Activated B cell treated with CpG ODN at 0.5 μM for 24 hours (primary cell): ENCODE data around the gene C1orf116. TPM values are rescaled to one million over a fixed set of nuclear protein-coding genes. Genes with fewer than 3 reads are reported as not detected.

ENCODE experiments used
- ATAC-seq: fragments of 200-7000 bp; cut with Tn5 transposase; one replicate; pipeline ENCODE4 v1.10.0; 2021; ENCODE audit warnings: low read depth, mild to moderate bottlenecking, moderate library complexity
- CTCF ChIA-PET: fragments of 350-600 bp; sonication (Branson Sonifier 250); formaldehyde crosslinking; loops from one replicate; lab custom pipeline; 2021; ENCODE audit warnings: antibody characterized with exemption; lab: Charles Lee
- POLR2A ChIA-PET: fragments of 350-600 bp; sonication (Branson Sonifier 250); formaldehyde crosslinking; loops from one replicate; lab custom pipeline; 2021; ENCODE audit warnings: antibody characterized with exemption; lab: Charles Lee
- DNase-seq: peaks from one replicate; pipeline ENCODE4 v3.0.0; 2022
- H3K27ac Mint-ChIP-seq: one replicate; pipeline ENCODE4 v1.8.0; 2020; ENCODE audit warnings: mixed read lengths
- H3K27me3 Mint-ChIP-seq: one replicate; pipeline ENCODE4 v1.8.0; 2021; ENCODE audit warnings: mixed read lengths
- H3K36me3 Mint-ChIP-seq: one replicate; pipeline ENCODE4 v1.8.0; 2021; ENCODE audit warnings: low read depth, mixed read lengths
- H3K4me1 Mint-ChIP-seq: one replicate; pipeline ENCODE4 v1.8.0; 2021; ENCODE audit warnings: mixed read lengths
- H3K4me3 Mint-ChIP-seq: one replicate; pipeline ENCODE4 v1.8.0; 2020; ENCODE audit warnings: mild to moderate bottlenecking, mixed read lengths
- H3K9me3 Mint-ChIP-seq: one replicate; pipeline ENCODE4 v1.8.0; 2020; ENCODE audit warnings: mixed read lengths
- intact Hi-C: fragments of 100-400 bp; cut with micrococcal nuclease; formaldehyde crosslinking; loops from one replicate; pipeline ENCODE4 v1.15.1; 2024
- total RNA-seq: library from RNA; stranded (reverse); gene quantifications from 2 replicates; pipeline ENCODE4 v1.2.3, GENCODE V29; 2022
- TF ChIP-seq, protein P1 (sequence below): fragments of 200-600 bp; IDR thresholded peaks from one replicate; pipeline ENCODE4 v1.8.0; 2022; ENCODE audit warnings: antibody characterized with exemption, mild to moderate bottlenecking

C1orf116 gene
- total RNA-seq, 1 donor from 2014 or later = 0.09 TPM

DNA sequence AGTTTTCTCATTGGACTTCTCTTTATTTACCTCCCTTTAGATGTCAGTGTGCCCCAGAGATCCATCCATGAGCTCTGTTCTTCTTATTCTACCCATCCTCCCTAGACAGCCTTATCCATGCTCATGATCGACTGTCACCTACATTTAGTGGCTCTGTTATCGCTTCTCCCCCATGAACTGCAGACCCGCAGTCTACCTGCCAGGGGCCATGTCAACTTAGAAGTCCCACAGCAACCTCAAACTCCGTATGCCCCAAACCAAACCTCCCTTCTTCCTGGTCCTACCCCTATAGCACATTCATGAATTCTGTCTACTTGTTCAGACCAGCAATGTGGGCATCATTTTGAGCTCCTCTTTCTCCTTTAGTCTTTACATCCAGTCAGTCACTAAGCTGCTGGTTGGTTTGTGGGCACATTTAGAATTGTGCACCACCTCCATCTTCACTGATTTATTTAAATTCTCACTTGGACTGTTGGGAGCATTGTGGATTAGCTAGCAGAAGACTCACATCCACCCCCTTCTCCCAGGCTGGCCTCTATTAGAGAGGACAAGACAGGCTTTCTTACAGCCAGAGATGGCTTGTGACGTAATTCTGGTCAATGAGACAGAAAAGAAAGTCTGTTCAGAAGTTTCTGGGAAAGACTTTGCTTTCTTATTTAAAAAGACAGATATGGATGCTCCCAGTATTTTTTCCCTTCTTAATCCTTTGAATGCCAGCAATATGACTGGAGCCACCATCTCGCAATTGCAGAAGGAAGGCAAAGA lies 19.1 kb downstream of the C1orf116 start:
- Mint-ChIP-seq H3K4me1 (no peaks in the 10 kb centered on the region), H3K4me3 (no peak overlapping the region), H3K9me3 (no peaks in the 10 kb centered on the region), H3K27ac (no peak overlapping the region), H3K27me3 (peaks cover 17% of the 10 kb centered on the region), H3K36me3 (no peaks in the 10 kb centered on the region)
- DNase-seq = no peak
- intact Hi-C loops = no loop called here
- CTCF ChIA-PET = no interaction called here
- POLR2A ChIA-PET = no interaction called here
- TF ChIP-seq, protein P1, sequence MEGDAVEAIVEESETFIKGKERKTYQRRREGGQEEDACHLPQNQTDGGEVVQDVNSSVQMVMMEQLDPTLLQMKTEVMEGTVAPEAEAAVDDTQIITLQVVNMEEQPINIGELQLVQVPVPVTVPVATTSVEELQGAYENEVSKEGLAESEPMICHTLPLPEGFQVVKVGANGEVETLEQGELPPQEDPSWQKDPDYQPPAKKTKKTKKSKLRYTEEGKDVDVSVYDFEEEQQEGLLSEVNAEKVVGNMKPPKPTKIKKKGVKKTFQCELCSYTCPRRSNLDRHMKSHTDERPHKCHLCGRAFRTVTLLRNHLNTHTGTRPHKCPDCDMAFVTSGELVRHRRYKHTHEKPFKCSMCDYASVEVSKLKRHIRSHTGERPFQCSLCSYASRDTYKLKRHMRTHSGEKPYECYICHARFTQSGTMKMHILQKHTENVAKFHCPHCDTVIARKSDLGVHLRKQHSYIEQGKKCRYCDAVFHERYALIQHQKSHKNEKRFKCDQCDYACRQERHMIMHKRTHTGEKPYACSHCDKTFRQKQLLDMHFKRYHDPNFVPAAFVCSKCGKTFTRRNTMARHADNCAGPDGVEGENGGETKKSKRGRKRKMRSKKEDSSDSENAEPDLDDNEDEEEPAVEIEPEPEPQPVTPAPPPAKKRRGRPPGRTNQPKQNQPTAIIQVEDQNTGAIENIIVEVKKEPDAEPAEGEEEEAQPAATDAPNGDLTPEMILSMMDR = no peak
- no peak for ATAC-seq

DNA sequence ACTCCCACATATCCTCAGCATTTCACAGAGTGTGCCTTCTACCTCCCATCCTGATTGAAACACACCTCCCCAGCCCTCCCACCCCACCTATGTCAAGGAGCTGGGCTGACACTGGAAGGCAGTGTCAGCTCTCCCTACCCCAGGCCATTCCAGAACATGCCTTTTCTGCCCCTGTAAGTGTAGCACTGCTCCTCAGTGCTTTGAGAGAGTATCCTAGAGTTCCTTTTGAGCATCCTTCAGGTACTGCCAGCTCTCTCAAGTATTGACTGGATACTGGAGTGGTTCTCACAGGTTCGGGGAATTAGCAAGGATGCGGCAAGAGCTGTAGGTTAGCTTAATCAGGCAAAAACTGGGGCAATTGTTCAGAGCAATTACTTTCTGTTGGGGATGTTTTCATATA lies 21.8 kb downstream of the C1orf116 start:
- TF ChIP-seq, protein P1 = no peak
- ATAC-seq (no peak), DNase-seq (no peak)
- intact Hi-C loops = no loop called here
- Mint-ChIP-seq H3K4me3 (no peak overlapping the region), H3K27me3 (peaks cover 22% of the 10 kb centered on the region), H3K27ac (no peak overlapping the region), H3K4me1 (no peaks in the 10 kb centered on the region), H3K36me3 (no peaks in the 10 kb centered on the region), H3K9me3 (no peaks in the 10 kb centered on the region)
- ChIA-PET POLR2A (no interaction called here), CTCF (no interaction called here)

DNA sequence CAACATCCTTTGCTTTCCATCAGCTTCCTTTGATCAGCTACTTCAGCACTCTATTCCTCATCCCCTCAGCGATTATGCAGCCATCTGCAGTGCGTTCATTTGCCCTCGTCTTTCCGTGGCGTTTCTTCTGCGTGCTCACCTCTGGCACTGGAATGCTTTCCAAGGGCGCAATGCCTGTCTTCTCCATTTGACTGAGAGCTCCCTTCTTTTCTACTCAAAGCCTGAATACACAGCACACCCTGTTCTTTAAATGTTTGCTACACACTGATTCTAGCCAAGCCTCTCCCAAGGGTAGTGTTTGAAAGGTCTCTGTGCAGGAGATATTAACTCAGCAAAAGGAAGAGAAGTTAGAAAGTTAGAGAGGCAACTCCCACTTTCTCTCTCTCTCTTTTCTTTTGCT lies 22.6 kb downstream of the C1orf116 start:
- CTCF ChIA-PET = no interaction called here
- peaks cover 25% of the 10 kb centered on the region for H3K27me3 Mint-ChIP-seq
- ATAC-seq (no peak), DNase-seq (no peak)
- no peak overlapping the region for H3K27ac Mint-ChIP-seq
- intact Hi-C loops = loop anchor here (5.0 kb wide), 1 partner anchor 67 kb away; no protein-coding TSS in a partner anchor
- H3K36me3 Mint-ChIP-seq = no peaks in the 10 kb centered on the region
- TF ChIP-seq, protein P1 = no peak
- no peaks in the 10 kb centered on the region for H3K9me3 Mint-ChIP-seq
- POLR2A ChIA-PET = no interaction called here
- H3K4me1 Mint-ChIP-seq = no peaks in the 10 kb centered on the region
- no peak overlapping the region for H3K4me3 Mint-ChIP-seq

DNA sequence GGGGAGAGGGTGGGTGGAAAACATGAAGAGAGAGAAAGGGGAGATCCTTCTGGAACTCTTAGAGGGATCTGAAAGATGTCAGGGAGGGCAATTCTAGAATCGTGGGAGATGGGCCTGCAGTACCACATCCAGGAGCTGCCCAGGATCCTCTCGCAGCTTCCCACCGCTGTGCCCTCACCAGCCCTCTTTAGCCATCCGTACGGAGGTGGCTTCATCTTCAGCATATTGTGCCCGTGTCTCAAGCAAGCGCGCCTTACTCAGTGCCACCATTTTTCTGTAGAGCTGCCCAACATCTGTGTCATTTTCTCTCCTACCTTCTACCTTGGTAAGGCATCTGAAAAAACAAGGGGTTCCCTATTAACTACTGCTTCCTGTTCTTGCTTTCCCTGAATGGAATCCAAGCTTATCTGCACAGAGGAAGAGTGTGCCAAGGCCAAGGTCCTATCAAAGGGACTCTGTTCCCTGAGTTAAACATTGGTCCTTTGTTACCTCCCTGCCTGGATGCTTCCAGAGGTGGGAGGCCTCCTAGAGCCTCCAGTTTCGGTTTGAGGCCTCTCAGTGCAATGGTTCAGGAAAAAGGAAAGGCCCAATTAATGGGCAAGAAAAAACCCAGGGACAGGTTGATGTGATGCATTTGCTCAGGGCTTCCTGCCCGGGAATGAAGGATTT lies 23.2 kb downstream of the C1orf116 start:
- no peak for DNase-seq
- Mint-ChIP-seq H3K9me3 (no peaks in the 10 kb centered on the region), H3K36me3 (no peaks in the 10 kb centered on the region), H3K4me1 (peaks cover 2% of the 10 kb centered on the region), H3K27ac (no peak overlapping the region), H3K4me3 (no peak overlapping the region), H3K27me3 (peaks cover 25% of the 10 kb centered on the region)
- intact Hi-C loops = loop anchor here (5.0 kb wide), 1 partner anchor 68 kb away; no protein-coding TSS in a partner anchor
- ATAC-seq = no peak
- TF ChIP-seq, protein P1 = no peak
- ChIA-PET CTCF (no interaction called here), POLR2A (no interaction called here)

DNA sequence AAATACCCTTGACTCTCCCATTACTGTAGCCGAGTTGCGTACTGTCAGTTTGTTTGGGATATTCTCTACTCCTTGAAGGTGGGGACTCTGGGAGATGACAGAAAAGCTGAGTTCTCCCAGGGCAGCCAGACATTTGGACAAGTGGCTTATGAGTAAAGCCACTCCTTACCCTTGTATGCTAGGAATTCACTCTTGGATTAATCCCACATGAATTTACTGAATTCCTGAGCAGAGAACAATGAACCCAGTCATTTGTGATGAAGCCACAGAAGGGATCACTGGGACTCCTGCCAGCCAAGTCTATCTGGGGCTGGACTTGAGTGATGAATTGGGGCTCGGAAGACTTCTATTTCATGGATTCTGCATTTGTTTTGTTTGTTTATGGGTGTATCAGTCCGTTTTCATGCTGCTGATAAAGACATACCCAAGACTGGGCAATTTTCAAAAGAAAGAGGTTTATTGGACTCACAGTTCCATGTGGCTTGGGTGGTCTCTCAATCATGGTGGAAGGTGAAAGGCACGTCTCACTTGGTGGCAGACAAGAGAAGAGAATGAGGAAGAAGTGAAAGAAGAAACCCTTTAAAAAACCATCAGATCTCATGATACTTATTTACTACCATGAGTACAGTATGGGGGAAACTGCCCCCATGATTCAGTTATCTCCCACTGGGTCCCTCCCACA lies 25.1 kb downstream of the C1orf116 start:
- no peaks in the 10 kb centered on the region for H3K9me3 Mint-ChIP-seq
- intact Hi-C loops = loop anchor here (5.0 kb wide), 1 partner anchor 70 kb away; no protein-coding TSS in a partner anchor

More for the DNA sequence above, 25.1 kb downstream of the C1orf116 start:
- CTCF ChIA-PET = no interaction called here
- ATAC-seq = no peak
- peaks cover 2% of the 10 kb centered on the region for H3K4me1 Mint-ChIP-seq
- peaks cover 20% of the 10 kb centered on the region for H3K27me3 Mint-ChIP-seq
- DNase-seq = no peak
- H3K36me3 Mint-ChIP-seq = no peaks in the 10 kb centered on the region
- TF ChIP-seq, protein P1 = no peak
- H3K4me3 Mint-ChIP-seq = no peak overlapping the region
- no peak overlapping the region for H3K27ac Mint-ChIP-seq
- POLR2A ChIA-PET = no interaction called here
